GM19324 (cell line): ENCODE data around the gene HS6ST2.

Experiments used
- ATAC-seq: cut with Tn5 transposase; IDR thresholded peaks from one replicate; pipeline ENCODE4 v1.9.1; 2021; ENCODE audit warnings: mild to moderate bottlenecking, moderate library complexity; ENCODE audit not compliant: unreplicated experiment, low FRiP score

The HS6ST2 gene

DNA sequence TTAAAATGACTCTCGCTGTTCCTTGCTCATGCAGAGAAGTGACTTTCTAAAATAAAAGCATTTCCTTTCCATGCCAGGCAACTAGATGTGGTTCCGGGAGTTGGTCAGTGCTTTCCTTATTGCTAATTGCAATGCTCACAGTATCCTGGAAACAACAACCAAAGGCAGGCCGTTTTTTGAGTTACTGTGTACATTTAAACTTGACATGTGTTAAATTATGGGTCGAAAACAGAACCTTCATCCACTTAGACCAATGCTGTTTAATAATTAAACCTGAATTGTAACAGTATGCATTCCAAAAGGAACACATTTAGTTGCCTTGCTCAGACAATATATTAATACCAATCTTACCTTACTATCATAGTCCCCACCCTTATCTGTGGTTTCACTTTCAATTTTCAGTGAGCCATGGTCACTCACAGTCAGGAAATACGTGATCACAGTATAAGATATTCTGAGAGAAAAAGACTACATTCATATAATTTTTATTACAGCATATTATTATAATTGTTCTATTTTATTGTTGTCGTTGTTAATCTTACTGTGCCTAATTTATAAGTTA, 102.6 kb downstream of the HS6ST2 start:
- ATAC-seq = no peak

DNA sequence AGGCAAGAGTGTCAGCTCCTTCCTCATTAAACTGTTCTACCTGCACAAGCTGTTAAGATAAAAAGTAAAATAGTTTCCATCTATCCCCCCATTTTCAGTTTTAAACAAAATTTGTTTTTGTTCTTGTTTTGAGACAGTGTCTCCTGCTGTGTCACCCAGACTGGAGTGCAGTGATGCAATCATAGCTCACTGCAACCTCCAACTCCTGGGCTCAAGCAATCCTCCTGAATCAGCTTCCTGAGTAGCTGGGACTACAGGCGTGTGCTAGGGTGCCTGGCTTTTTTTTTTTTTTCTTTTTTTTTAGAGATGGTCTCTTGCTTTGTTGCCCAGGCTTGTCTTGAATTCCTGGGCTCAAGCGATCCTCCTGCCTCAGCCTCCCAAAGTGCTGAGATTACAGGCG, 105.4 kb downstream of the HS6ST2 start:
- ATAC-seq = no peak

DNA sequence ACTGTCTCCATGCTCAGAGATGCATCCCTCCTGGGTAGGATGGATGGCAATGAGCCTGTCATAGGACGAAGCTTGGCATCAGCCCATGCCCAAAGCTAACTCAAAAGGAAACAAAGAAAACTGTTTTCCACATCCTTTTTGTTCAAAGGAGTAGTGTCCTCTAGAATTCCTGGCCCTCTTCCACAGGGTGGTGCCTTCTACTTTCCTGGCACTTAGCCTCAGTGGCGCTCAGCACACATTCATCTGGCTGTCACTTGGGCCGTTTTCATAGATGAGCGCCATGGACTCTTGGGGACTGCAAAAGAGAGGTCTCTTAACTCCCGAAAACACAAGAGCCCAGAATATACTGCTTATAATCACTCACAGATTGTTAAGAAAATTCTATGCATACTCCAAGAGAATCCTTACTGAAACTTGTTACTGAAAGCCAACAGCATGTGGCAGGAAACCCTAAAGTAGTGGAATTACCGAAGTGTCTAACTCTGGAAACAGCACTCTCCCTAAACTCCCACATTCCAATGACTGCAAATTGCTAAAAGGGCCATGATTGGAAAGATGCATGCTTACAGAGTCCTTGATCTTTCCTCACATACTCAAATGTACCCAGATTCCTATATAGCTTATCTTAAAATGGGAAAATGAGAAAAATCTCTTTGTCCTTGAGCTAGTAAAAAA, 110.0 kb downstream of the HS6ST2 start:
- ATAC-seq = no peak

DNA sequence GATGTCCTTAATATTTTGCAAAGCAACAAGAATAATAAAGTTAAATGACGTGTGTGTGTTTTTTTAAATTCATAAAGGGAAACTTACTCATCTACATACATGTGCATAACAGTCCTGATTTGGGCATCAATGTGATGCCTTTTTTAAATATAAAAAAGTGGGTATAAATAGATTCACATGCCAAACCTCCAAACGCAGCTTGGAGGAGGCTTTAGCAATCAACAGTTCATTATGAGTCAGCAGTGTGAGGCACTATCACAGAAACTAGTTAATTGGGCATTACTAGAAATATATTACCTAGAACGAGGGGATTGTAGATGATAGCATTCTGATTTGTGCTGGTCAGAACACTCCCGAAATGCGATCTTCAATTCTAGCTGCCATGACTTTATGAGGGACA, 115.1 kb downstream of the HS6ST2 start:
- ATAC-seq = no peak

DNA sequence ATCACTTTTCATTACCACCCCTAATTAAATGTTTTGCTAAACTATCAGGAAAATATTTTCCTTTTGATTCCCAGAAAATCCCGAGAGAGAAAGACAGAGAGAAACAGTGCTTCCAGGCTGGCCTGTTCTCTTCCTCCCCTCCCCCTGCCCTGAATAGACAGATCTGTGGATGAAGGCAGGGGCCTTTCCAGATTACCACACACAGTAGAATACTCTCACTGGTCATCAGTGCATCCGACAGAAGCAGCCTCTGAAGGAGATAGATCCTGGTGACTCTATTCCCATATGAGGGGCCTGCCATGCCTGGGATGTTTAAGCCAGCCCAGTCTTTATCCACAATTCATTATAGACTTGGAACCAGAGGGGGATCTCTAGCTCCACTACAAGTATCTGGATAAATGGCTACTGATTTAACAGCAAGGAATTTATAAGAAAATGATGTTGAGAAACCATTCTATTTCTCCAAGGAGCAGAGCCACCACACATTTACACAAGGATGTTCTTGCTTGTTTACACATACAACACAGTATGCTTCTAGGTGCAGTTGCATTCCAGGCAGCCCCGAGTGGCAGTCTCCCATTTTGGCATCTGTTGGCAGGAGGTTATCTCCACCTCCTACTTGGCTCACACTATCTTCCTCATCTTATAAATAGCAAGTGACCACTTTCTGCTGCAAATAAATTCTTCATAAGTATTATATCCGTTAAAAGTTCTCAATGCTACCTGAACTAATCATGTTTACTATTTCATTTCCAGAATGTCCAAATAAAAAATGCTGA, 115.8 kb downstream of the HS6ST2 start:
- ATAC-seq = no peak

DNA sequence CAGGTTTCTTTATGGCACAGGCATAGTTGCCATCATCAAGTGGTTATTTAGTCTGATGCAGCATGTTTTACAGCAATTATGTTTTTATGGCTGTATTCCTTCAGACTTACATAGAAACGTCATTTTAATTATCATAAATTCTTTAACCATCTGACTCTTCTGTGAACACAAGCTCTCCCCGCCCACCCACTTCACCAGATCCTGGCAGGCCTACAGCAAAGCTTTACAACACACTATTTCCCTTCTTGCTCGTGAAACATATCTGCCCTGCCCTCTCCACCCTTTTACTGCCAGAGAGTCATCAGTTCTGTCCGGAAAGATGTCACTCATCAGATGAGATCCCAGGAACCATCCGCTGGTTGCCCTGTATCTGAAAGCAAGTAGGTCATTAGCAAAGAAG, 120.5 kb downstream of the HS6ST2 start:
- no peak for ATAC-seq

DNA sequence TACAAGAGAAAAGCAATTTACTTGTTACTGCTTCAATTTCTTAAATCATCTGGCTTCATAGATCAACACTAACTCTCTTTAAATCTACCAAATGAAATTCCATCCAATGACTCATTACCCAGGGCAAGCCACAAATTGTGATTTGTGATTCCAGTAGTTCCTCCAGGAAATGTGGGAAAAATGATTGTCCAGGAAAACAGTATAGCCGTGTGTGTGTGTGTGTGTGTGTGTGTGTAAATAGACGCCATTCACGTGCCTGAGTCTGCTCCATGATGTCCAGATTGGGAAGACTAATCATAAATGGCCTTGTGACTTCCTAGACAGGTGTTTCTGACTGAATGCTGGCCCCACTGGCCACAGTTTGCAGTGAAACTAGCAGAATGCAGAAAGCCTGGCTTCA, 121.3 kb downstream of the HS6ST2 start:
- no peak for ATAC-seq

DNA sequence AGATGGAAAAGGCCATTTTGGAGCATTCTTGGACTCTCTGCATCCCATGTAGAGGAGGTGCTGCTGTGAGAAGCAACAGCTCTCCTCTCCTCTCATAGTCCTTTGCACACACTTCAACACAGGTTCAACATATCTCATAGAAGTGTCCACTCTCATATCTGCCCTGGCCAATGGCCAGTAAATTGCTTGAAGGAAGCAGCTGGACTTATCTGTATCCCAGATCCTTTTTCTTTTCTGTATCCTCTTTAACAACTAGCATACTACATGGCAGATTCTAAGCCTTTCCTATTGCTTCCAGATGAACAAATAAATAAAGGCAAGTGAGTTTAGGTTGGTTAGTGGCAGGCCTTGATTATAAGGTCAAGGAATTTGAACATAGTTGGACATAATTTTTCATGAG, 122.0 kb downstream of the HS6ST2 start:
- ATAC-seq = no peak

DNA sequence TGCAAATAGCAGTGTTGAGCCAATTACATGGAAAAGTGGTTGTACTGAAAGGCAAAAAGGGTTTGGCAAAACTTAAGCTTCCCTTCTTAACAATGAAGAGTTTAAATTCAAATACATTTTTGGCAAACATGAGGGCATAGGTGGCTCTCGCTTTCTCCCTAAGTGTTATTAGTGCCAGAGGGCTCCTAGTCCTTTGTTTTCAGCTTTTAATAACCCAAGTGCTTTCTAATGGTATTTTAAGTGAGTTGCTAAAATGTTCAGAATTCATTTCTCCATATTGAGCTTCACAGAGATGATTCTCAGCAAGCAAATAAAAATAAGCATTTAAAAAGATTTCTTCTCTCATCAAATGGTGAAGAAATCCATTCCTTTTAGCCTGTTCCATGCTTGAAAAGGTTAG, 123.7 kb downstream of the HS6ST2 start:
- no peak for ATAC-seq

DNA sequence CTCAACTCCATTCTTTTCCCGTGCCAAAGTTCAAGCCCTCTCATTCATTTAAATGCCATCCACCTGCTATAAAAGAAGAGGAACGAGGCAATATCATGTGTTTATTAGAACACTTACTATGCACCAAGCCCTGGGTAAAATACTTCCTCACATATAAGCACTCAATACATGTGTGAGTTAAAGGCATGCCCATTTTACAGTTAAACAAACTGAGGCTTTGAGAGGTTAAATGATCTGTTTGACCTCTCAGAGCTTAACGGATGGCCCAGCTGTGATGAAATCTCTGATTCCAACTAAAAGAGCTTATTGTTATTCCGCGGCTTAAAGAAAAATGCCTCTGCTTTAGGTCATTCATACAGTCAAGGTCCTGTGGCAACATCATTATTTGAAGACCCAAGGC, 124.3 kb downstream of the HS6ST2 start:
- no peak for ATAC-seq

DNA sequence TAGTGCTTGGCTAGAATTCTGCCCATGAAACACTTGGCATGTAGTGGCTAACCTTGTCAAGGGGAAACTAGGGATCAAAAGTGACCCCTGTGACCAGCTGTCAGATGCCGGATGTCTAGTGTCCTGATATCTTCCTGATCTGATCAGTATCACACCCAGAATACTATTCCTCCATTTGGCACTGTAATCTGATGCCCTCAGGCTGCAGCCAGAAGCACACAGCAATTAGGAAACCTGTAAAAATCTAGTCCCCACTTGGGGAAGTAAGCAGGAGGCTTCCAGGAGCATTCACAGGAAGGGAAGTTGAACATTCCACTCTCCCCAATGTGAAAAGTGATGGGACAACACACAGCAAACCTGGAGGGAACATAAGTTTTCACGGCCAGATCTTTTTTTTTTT, 125.1 kb downstream of the HS6ST2 start:
- no peak for ATAC-seq

DNA sequence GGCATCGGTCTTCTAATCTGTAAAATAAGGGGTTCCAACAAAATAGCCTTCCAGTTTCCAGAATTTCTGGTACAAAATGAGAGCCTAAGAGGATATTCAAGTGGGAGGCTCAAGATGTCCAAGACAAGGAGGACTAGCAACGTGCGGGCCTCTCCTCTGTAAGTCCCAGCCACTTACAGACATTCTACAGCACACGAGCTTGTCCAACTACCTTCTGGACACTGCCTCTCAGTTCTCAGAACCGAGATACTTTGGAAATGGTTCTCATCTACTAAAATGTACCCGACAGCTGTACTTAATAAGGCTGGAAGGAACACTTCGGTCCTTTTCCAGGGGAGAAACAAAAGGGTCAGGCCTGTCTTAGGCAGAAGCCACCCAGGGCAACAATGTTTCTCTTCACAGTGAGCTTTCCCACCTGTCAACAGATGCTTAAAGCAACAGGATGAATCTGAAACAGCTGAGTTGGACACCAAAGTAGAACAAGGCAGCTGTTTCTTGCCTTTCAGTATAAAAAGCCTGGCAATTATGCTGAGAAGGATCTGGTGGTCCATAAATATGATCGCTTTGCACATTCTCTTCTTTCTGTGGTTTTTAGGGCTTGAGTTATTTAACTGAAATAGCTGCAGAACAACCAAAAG, 127.0 kb downstream of the HS6ST2 start:
- ATAC-seq = no peak

DNA sequence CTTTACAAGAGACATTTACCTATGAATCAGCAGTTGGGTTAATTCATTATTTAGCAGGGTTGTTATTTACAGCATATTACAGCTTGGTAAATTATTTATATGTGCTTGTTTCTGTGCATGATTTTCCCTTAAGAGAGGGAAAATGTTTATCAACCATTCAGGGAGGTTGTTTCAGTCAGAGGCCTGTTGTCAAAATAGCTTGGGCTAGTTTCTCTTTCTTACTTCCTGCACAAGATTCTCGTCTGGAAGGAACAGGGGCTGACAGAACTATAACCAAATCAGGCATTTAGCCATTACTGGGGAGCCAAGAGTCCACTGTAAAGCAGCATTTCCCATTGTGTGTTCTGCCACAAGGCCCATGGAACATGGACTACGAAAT, 135.8 kb downstream of the HS6ST2 start:
- ATAC-seq = peak; percentile 58

DNA sequence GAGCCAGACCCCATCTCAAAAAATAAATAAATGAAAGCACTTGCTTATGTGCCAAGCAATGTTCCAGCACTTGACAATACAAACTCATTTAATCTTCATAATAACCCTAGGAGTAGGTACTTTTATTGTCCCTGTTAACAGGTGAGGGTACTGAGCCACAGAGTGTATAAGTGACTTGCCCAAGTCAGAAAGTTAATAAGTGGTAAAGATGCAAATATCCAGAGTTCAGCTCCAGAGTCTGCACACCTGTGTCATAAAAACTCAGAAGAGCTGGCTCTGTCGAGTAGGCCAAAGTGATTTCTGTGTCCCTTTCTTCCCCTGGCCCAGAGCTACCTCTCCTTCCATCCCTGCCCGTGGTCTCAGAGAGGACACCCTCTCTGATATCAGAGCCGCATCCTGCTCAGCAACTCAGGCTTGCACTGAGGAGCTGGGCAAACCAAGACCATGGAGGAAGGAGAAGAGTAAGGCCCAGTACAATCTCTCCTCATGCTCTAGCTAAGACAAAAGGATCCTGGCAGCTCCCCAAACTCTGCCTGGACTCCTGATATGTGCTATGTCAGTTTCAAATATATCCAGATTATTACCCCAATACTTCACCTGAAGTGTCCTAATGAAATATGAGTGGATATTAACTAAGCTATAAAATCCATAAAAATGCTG, 136.3 kb downstream of the HS6ST2 start:
- peak; percentile 66 for ATAC-seq

DNA sequence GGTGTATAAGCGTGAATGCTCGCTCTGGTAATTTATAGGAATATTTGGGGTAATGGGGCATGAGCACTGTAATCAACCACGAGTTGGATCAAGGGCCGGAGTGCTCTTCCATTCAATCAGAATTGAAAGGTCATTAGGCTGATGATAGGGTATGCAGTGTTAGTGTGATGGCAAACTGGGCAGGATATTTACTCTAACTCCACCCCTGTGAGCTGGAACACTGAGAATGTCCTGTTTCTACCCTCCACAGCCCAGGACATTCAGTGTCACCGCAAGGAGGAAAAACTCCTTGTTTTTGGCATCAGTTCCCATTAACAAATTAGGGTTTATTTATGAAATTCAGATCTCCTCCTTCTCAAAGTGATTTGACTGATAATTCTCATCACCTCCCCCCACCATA, 137.8 kb downstream of the HS6ST2 start:
- ATAC-seq = no peak

DNA sequence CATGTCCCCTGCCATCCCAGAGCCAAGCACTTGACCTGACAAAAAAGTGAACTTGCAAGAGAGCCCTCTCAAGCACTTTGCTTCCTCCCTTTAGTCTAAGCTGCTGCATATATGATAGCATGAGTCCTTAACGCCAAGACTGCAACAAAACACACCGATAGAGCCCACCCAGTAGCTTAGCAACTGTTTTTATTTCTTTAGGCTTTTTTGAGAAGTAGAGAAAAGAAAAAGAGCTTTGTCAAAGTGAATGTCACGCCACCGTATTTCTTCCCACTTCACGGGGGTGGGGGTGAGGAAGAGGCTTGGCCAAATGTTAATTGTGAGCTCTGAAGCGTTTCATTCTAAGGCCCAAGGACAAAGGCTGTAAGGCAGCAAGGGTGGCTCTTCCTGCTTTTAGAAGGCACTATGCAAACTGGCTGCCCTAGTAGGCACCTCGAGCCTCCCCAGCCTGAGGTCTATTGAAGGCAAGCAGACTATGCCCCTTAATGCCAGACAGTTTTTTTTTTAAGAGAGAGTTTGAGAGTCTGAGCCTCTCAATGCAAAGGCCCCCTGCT, 138.6 kb downstream of the HS6ST2 start:
- no peak for ATAC-seq

DNA sequence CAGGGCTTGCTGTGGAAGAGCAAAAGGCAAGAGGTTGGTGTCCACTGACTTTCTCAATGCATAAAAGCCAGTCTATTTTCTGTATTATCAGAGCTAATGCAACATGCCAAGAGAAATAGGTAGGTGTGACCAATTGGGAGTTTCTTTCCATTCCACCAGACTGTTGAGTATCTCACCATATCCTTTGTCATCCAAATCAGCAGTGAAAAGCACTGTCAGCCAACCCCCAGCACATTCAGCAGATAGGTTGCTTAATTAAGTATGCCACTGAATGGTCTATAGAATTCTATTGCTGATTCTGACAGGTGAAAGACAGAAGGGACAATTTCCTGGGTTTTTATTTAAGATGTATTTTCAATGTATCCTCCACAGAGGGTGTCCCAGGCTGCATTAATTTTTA, 139.8 kb downstream of the HS6ST2 start:
- no peak for ATAC-seq

DNA sequence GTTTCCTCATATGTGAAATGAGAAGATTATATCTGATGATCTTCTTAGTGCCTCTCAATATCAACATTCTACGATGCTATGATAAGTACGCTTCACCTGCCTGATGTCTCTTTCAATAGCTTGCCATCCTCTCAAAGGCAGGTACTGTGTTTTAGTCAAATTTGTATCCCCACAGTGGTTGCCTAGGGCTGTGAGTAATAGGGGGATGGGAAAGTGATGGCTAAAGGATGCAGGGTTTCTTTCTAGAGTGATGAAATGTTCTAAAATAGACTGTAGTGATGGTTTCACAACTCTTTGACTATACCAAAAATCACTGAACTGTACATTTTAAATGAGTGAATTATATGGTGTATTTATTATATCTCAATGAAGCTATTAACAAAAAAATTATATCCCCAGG, 142.8 kb downstream of the HS6ST2 start:
- ATAC-seq = no peak

DNA sequence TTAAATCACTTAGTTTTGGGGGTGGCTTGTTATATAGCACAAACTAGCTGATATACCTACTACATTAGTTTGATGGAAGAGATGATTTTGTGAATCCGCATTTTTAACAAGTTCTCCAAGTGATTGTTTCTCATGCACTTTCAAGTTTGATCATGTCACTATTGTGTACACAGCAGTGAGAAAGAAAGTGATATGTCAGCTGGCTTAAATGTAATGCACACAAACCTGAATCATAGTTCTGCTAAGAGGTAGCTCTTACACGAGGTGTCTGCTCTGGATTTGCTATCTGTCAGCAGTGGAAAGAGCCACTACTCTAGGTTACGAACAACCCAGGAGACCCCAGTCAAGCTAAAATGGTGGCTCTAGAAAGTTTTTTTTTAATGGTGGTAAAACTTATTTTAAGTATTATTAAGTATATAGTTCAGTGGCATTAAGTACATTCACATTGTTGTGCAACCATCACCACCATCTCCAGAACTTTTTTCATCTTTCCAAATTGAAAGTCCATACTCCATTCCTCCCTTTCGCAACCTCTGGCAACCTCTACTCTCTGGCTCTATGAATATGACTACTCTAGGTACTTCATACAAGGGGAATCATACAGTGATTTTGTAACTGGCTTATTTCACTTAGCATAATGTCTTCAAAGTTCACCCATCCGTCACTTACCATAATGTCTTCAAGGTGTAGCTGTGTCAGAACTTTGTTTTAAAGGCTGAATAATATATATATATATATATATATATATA, 147.3 kb downstream of the HS6ST2 start:
- no peak for ATAC-seq

DNA sequence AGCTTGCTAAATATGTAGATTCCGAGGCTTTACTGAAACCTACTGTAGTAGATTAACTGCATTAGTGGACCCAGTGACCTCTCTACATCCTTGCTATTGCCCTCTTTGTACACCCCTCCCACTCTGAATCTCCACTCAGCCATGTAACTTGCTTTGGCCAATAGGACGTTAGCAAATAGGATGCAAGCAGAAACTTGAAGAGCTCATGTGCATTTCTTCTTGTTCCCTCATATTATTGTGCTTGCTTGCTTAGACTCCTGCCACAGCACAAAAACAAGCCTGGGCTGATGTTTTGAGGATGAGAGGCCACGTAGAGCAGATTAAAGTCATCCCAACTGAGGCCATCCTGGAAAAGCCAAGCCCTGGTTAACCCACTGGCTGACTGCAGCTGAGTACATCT, 147.9 kb downstream of the HS6ST2 start:
- ATAC-seq = no peak
